ENCODE data around the gene CRYZ.
"Not testable (repeated sequence)": the region's sequence is repeated elsewhere in the genome, so short reads cannot be mapped to it uniquely, and the experiment has no call there.

CRYZ gene

GRCh38 chr1:74732960-74733603 lies at the start of gene CRYZ, which contains the start of gene TYW3:
TSS of gene CRYZ (minus strand) at chr1:74733050. CDS start at chr1:74724821, 8,229 bp downstream.
TSS of gene TYW3 (plus strand) at chr1:74733152. CDS start at chr1:74733245, 93 bp downstream.
- DNase-seq, result peak; percentile 39

- no peak for DNase-seq
Measured at GRCh38 chr1:74780594-74780993, 47.7 kb upstream of the CRYZ start.

GRCh38 chr1:74779750-74780149 lies 46.9 kb upstream of the CRYZ start:
- no peak for DNase-seq

GRCh38 chr1:74777525-74777924 lies 44.7 kb upstream of the CRYZ start:
- DNase-seq, result no peak

DNA sequence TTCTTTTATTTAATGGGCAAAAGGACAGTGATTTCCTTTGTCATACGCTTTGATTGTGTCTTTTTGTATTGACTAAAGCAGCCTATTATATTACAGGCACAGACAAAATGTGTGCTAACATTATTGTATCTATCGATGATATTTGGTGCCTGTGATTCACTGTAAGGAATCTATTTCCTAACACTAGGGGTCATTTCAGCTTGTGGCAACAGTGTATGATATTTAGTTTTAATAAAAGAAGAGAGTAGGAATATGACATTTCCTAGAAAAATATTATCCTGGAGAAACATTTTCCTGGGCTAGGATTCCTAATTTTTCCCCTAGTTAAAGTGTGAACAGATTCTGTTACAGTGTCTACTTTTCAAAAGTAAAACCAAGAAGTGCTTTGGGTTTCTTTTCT lies 42.9 kb upstream of the CRYZ start:
- no peak for DNase-seq

DNA sequence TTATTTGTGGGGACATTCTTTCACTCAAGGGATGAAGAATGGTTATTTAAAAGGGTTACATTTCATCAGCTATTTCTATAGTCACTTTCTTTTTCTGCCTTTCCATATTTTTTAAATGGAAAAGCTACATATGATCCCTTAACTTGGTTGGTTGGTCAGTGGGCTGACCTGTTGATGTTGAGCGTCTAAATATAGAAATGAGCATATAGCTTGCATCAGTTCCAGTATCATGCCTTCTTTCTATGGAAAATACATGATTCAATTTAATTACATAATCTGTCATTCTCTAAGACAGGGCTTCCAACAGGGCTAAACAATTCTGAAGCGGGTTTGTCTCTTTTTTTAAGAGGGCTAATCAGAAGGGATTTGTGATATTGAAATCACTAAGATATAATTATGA lies 40.7 kb upstream of the CRYZ start:
- DNase-seq, result no peak

DNA sequence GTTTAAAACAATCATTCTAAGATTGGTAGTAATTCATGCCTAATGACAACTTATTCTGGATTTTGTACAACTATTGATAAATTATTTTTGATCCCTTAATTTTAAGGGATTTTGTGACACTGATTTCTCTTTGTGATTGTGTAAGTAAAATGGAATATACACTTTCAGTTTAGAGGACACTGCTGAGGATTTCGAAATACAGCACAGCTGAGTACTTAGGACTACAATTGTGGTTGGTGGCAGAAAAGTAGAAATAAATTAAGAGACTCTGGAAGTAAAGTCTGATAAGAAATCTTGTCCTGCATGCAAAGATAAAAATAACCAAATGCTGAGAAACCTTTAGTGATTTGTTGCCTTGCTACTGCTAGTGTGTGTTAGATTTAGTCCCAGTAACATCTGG lies 40.1 kb upstream of the CRYZ start:
- no peak for DNase-seq

DNA sequence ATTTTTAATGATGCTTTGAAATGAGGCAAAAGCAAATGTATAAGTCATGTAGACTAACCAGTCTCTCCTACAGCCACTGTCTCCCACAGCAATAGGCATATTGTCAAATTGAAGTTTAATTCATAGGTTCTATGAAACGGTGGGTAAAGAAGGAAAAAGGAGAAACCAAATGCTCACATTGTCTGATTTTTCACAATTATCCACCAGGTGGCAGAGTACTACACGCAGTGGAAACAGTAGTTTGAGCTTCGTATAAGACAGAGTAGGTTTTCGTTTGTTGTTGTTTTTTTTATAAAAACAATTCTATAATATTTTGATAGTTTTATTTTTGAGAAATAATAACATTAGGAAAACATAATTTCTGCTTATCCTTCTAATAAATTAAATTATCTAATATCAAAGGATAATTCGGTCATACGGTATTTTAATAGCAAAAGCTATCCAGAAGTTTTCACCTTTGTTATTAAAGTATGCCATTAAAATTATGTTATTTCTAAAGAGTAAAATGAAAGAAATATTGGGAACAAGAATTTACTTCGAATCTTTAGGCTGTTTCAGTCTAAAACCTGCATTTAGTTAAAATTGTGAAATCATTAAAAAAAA lies 39.2 kb upstream of the CRYZ start:
- DNase-seq, result no peak

- DNase-seq, result no peak
Measured at GRCh38 chr1:74767490-74767889, 34.6 kb upstream of the CRYZ start.

DNA sequence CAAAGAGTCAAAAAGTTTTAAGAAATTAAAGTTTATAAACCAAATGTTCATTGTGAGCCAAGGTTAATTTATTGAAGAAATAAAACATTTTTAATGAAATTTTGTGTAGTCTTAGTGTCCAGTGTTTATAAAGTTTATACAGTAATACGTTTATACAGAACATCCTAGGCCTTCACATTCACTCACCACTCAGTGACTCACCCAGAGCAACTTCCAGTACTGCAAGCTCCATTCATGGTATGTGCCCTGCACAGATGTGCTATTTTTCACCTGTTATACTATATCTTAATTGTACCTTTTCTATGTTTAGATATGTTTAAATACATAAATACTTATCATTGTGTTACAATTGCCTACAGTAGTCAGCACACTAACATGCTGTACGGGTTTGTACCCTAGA lies 33.7 kb upstream of the CRYZ start:
- no peak for DNase-seq

DNA sequence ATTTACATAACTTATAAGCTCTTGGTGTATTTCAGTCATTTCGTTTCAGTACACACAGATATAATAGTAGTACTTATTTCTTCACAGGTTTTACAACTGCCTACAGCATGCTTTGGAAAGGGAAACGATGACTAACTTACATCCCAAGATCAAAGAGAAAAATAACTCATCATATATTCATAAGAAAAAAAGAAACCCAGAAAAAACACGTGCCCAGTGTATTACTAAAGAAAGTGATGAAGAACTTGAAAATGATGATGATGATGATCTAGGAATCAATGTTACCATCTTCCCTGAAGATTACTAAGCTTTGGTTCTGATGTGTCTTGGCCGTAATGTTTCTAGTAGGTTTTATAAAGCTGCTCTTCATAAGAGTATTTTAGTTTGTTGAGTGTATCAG lies 31.0 kb upstream of the CRYZ start:
- DNase-seq, result no peak

DNA sequence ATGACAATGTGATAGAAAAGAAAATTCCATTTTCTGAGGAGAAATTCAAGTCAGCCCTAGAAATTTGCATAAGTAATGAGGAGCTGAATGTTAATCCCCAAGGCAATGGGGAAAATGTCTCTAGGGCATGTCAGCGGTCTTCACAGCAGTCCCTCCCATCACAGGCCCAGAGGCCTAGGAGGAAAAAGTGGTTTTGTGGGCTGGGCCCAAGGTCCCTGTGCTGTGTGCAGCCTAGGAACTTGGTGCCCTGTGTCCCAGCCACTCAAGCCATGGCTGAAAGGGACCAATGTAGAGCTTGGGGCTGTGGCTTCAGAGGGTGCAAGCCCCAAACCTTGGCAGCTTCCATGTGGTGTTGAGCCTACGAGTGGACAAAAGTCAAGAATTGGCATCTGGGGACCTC lies 23.8 kb upstream of the CRYZ start:
- not testable (repeated sequence) for DNase-seq

GRCh38 chr1:74755475-74755874 lies 22.6 kb upstream of the CRYZ start:
- no peak for DNase-seq

- DNase-seq, result no peak
Measured at GRCh38 chr1:74753104-74753503, 20.3 kb upstream of the CRYZ start.

DNA sequence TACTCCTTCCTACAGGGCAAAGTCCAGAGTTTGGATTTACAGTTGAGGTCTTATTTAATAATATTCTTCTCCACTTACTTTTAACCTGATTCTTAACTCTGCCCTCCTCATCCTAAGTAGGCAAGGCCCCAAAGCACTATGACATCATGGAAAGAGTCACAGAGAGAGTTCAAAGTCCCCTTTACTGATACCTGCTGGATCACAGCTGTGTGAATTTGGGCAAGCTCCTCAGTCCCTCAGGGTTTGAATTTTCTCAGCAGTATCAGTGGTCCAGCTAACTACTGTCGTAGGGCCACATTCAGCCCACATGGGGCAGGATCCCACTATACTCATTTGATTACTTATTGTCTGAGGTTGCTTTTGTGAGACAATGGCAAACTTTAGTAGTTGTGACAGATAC lies 16.1 kb upstream of the CRYZ start:
- DNase-seq, result no peak

DNA sequence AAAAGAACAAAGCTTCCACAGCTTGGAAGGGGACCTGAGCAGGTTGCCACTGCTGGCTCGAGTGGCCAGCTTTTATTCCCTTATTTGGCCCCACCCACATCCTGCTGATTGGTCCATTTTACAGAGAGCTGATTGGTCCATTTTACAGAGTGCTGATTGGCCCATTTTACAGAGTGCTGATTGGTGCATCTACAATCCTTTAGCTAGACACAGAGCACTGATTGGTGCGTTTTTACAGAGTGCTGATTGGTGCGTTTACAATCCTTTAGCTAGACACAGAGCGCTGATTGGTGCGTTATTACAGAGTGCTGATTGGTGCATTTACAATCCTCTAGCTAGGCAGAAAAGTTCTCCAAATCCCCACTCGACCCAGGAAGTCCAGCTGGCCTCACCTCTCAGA lies 12.4 kb upstream of the CRYZ start:
- DNase-seq, result not testable (repeated sequence)

GRCh38 chr1:74740307-74740980 lies 7.6 kb upstream of the CRYZ start:
- DNase-seq, result not testable (repeated sequence)

GRCh38 chr1:74737333-74737732 lies 4.5 kb upstream of the CRYZ start:
- DNase-seq, result no peak

GRCh38 chr1:74733604-74734484 lies 994 bp upstream of the CRYZ start:
- peak; percentile 36 for DNase-seq

DNA sequence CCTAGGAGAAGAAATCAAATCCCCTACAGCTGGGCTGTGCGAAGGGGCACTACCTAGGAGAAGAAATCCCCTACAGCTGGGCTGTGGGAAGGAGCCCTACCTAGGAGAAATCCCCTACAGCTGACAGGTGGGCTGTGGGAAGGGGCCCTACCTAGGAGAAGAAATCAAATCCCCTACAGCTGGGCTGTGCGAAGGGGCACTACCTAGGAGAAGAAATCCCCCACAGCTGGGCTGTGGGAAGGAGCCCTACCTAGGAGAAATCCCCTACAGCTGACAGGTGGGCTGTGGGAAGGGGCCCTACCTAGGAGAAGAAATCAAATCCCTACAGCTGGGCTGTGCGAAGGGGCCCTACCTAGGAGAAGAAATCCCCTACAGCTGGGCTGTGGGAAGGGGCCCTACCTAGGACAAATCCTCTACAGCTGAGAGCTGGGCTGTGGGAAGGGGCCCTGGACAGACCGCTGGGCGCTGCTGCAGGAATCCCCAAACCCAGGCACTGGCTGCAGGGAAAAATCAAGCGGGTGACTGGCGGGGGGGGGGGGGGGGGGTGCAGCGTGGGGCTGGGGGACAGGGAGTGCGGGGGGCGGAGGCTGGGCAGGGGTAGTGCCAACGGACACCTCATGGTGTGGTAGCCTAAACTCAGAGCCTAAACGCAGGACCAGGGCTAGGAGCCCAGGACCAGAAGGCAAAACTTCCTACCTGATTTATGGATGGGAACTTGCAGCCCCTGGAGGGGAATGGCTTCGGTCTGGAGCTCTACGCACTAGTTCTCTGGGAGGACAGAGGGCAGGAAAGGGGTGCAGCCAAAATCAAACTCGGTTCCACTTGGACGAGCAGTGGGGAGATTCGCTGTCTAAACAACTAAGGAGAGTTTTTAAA lies 541 bp downstream of the CRYZ start:
- DNase-seq, result not testable (repeated sequence)

- no peak for DNase-seq
Measured at GRCh38 chr1:74731399-74732052, 1.3 kb downstream of the CRYZ start.

All from NCI-H524 treated with DMSO at 0.1 percent for 48 hours (cell line).